ENCODE data around the gene CYB5R3.

CYB5R3 gene

DNA sequence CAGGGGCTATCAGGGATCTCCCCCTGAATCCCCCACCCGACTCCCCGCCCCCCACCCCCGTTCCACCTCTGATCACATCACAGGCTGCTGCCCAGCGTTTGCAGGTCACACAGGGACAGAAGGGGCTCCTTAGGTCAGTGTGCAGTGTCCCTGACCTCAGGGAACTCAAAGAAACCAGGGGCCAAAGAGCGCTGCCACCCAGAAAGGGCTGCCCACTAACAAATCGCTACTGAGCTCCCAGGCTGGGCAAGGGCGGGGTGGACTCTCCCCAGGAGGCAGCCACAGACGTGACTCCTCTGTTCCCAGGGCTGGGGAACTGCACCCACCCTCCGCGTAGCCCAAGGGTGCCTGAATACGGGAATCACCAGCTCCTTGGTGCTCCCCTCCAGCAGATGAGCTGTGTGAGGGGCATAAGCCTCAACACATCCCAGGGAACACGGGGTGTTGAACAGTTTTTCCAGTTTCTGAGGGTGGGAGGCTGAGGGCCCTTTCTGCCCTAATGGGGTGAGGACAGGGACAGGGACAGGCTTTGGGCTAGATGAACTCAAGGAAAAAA, 24.6 kb downstream of the CYB5R3 start:
- TF ChIP-seq POLR2AphosphoS5 (IDR thresholded peaks at IDR 0.05; ENCODE audit: low read depth) (no peak), GABPA (IDR thresholded peaks at IDR 0.05; ENCODE audit: low read depth) (no peak), SPI1 (IDR thresholded peaks at IDR 0.05; ENCODE audit: borderline replicate concordance, low read depth) (no peak)
- TF ChIP-seq, protein P1, sequence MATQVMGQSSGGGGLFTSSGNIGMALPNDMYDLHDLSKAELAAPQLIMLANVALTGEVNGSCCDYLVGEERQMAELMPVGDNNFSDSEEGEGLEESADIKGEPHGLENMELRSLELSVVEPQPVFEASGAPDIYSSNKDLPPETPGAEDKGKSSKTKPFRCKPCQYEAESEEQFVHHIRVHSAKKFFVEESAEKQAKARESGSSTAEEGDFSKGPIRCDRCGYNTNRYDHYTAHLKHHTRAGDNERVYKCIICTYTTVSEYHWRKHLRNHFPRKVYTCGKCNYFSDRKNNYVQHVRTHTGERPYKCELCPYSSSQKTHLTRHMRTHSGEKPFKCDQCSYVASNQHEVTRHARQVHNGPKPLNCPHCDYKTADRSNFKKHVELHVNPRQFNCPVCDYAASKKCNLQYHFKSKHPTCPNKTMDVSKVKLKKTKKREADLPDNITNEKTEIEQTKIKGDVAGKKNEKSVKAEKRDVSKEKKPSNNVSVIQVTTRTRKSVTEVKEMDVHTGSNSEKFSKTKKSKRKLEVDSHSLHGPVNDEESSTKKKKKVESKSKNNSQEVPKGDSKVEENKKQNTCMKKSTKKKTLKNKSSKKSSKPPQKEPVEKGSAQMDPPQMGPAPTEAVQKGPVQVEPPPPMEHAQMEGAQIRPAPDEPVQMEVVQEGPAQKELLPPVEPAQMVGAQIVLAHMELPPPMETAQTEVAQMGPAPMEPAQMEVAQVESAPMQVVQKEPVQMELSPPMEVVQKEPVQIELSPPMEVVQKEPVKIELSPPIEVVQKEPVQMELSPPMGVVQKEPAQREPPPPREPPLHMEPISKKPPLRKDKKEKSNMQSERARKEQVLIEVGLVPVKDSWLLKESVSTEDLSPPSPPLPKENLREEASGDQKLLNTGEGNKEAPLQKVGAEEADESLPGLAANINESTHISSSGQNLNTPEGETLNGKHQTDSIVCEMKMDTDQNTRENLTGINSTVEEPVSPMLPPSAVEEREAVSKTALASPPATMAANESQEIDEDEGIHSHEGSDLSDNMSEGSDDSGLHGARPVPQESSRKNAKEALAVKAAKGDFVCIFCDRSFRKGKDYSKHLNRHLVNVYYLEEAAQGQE (IDR thresholded peaks at IDR 0.05; ENCODE audit: insufficient replicate concordance, low read depth) = no peak
- TF ChIP-seq, protein P2, sequence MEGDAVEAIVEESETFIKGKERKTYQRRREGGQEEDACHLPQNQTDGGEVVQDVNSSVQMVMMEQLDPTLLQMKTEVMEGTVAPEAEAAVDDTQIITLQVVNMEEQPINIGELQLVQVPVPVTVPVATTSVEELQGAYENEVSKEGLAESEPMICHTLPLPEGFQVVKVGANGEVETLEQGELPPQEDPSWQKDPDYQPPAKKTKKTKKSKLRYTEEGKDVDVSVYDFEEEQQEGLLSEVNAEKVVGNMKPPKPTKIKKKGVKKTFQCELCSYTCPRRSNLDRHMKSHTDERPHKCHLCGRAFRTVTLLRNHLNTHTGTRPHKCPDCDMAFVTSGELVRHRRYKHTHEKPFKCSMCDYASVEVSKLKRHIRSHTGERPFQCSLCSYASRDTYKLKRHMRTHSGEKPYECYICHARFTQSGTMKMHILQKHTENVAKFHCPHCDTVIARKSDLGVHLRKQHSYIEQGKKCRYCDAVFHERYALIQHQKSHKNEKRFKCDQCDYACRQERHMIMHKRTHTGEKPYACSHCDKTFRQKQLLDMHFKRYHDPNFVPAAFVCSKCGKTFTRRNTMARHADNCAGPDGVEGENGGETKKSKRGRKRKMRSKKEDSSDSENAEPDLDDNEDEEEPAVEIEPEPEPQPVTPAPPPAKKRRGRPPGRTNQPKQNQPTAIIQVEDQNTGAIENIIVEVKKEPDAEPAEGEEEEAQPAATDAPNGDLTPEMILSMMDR (IDR thresholded peaks at IDR 0.05; ENCODE audit: insufficient read depth, low read length) = no peak
- Histone ChIP-seq H3K27me3 (ENCODE audit: insufficient read depth, poor library complexity, severe bottlenecking) (no peaks in the 10 kb centered on the region), H3K4me3 (replicated peaks; ENCODE audit: insufficient read depth, low read length) (no peak overlapping the region), H3K27ac (replicated peaks) (no peak overlapping the region)
- no peak for DNase-seq (ENCODE audit: low read depth in 1 of 2, low spot score in 1 of 2)

DNA sequence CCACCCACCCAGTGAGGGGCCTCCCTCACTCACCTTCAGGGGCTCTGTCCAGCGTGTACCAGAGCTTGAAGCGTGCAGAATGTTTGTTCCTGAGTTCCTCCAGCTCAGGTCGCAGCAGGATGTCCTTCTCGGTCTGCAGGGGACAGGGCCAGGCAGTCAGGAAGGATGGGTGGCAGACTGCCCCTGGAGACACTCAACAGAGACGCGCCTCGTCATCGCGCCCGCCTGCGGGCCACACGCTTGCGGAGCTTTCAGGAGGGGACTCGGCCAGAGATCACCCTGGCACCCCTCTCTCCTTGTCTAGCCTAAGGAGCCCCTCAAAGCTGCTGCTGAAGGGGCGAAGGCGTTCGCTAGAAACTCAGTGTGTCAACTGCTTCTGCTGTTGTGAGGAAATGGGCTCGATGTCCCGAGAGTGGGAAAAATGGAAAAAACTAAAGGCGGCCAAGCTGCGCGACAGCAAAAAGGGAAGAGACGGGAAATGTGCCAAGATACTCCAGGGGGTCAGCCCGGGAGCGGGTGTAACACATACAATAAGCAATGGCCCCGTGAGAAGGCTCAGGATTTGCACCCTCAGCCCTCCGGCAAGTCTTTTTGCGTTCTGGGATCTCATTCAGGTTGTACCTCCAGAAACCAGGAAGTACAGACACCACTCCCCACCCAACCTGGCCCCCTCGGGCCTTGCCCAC, 25.3 kb downstream of the CYB5R3 start:
- Histone ChIP-seq H3K27ac (replicated peaks) (peak overlapping the region; percentile 30), H3K4me3 (replicated peaks; ENCODE audit: insufficient read depth, low read length) (no peak overlapping the region), H3K27me3 (ENCODE audit: insufficient read depth, poor library complexity, severe bottlenecking) (no peaks in the 10 kb centered on the region)
- no peak for DNase-seq (ENCODE audit: low read depth in 1 of 2, low spot score in 1 of 2)
- TF ChIP-seq POLR2AphosphoS5 (IDR thresholded peaks at IDR 0.05; ENCODE audit: low read depth) = no peak
- TF ChIP-seq, protein P2 (IDR thresholded peaks at IDR 0.05; ENCODE audit: insufficient read depth, low read length) = no peak
- TF ChIP-seq, protein P1 (IDR thresholded peaks at IDR 0.05; ENCODE audit: insufficient replicate concordance, low read depth) = no peak
- no peak for TF ChIP-seq GABPA (IDR thresholded peaks at IDR 0.05; ENCODE audit: low read depth)
- no peak for TF ChIP-seq SPI1 (IDR thresholded peaks at IDR 0.05; ENCODE audit: borderline replicate concordance, low read depth)

DNA sequence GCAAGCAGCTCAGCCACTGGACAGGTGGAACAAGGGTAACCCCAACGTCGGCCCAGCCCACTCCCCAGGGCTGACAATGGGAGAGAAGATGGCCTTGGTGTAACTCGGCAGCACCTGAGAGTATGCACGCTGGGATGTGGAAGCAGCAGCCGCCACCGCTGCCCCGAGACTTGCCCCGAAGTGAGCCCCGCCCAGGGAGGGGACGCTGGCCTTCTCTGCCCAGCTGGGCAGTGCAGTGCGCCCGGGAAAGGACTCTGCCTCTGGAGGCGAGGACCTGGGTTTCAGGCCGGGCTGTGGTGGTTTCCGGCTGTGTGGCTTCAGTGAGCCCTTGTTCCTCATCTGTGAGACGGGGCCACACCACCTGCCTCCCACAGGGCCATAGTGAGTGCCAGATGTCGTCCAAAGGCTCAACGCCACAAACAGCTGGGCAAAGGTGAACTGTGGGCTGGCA, 25.9 kb downstream of the CYB5R3 start:
- Histone ChIP-seq H3K27me3 (ENCODE audit: insufficient read depth, poor library complexity, severe bottlenecking) (no peaks in the 10 kb centered on the region), H3K27ac (replicated peaks) (peak overlapping the region; percentile 30), H3K4me3 (replicated peaks; ENCODE audit: insufficient read depth, low read length) (no peak overlapping the region)
- DNase-seq (ENCODE audit: low read depth in 1 of 2, low spot score in 1 of 2) = peak; percentile 66 to 91
- peak; percentile 93 for TF ChIP-seq POLR2AphosphoS5 (IDR thresholded peaks at IDR 0.05; ENCODE audit: low read depth)
- TF ChIP-seq GABPA (IDR thresholded peaks at IDR 0.05; ENCODE audit: low read depth) = no peak

DNA sequence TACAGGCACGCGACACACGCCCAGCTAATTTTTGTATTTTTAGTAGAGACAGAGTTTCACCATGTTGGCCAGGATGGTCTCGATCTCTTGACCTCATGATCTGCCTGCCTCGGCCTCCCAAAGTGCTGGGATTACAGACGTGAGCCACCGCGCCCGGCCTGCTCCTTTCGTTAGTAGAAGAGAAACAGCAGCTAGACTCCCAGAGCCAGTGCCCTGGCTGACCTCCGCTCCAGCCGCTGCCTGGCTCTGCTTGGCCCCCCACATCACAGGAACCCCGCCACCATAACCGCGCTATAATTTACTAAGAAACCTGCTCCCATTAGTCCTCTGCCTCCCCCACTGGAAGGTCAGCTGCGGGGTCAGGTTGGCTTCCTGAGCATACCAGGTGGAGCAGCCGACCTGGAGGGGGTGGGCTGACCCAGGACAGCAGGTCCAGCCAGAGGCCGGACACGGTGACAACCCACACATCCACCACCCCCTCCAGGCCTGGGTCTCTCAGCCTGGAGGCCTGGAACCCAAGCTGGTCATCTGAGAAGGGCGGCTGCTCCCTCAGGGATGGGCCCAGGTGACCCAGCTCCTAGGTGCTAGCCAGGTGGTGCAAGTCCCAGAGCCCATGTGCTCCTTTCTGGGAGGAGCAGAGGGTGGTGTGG, 27.0 kb downstream of the CYB5R3 start:
- TF ChIP-seq, protein P2 (IDR thresholded peaks at IDR 0.05; ENCODE audit: insufficient read depth, low read length) = no peak
- TF ChIP-seq, protein P1 (IDR thresholded peaks at IDR 0.05; ENCODE audit: insufficient replicate concordance, low read depth) = no peak
- TF ChIP-seq POLR2AphosphoS5 (IDR thresholded peaks at IDR 0.05; ENCODE audit: low read depth) = no peak
- TF ChIP-seq GABPA (IDR thresholded peaks at IDR 0.05; ENCODE audit: low read depth) = no peak
- no peak for TF ChIP-seq SPI1 (IDR thresholded peaks at IDR 0.05; ENCODE audit: borderline replicate concordance, low read depth)
- no peaks in the 10 kb centered on the region for H3K27me3 ChIP-seq (ENCODE audit: insufficient read depth, poor library complexity, severe bottlenecking)
- peak overlapping the region; percentile 30; the same call in 1 of the 2 replicates for H3K27ac ChIP-seq (replicated peaks)
- no peak for DNase-seq (ENCODE audit: low read depth in 1 of 2, low spot score in 1 of 2)
- H3K4me3 ChIP-seq (replicated peaks; ENCODE audit: insufficient read depth, low read length) = no peak overlapping the region
